Ishikawa (cell line): ENCODE data around the gene SHC2.

Experiments used
- CEBPB ChIP-seq: IDR thresholded peaks from 2 replicates; pipeline ENCODE4 v1.6.1; 2012
- CREB1 ChIP-seq: IDR thresholded peaks from 2 replicates; pipeline ENCODE4 v1.6.1; 2012; ENCODE audit warnings: low read depth
- EGR1 ChIP-seq: IDR thresholded peaks from 2 replicates; pipeline ENCODE4 v1.6.1; 2012
- EP300 ChIP-seq: IDR thresholded peaks from 2 replicates; pipeline ENCODE4 v1.6.1; 2012; ENCODE audit warnings: borderline replicate concordance
- FOXM1 ChIP-seq: IDR thresholded peaks from 2 replicates; pipeline ENCODE4 v1.6.1; 2012; ENCODE audit warnings: low read depth, borderline replicate concordance
- MAX ChIP-seq: IDR thresholded peaks from 2 replicates; pipeline ENCODE4 v1.6.1; 2012
- NFIC ChIP-seq: IDR thresholded peaks from 2 replicates; pipeline ENCODE4 v1.6.1; 2012
- RAD21 ChIP-seq: IDR thresholded peaks from 2 replicates; pipeline ENCODE4 v1.6.1; 2012; ENCODE audit warnings: low read depth
- REST ChIP-seq: IDR thresholded peaks from 2 replicates; pipeline ENCODE4 v1.6.1; 2012; ENCODE audit warnings: low read depth, mild to moderate bottlenecking
- TAF1 ChIP-seq: IDR thresholded peaks from 2 replicates; pipeline ENCODE4 v1.6.1; 2012; ENCODE audit warnings: low read depth, mild to moderate bottlenecking
- TCF12 ChIP-seq: IDR thresholded peaks from 2 replicates; pipeline ENCODE4 v1.6.1; 2012; ENCODE audit warnings: low read depth
- TEAD4 ChIP-seq: IDR thresholded peaks from 2 replicates; pipeline ENCODE4 v1.6.1; 2012
- USF1 ChIP-seq: IDR thresholded peaks from 2 replicates; pipeline ENCODE4 v1.6.1; 2012
- YY1 ChIP-seq: IDR thresholded peaks from 2 replicates; pipeline ENCODE4 v1.6.1; 2012; ENCODE audit warnings: low read depth
- ZBTB7A ChIP-seq: IDR thresholded peaks from 2 replicates; pipeline ENCODE4 v1.6.1; 2012; ENCODE audit warnings: low read depth

Gene SHC2

GRCh38 chr19:427675-428074 is 33.2 kb downstream of the SHC2 start:
- TF ChIP-seq MAX = peak; percentile 64; the same call in 1 of the 2 replicates

- no peak for TF ChIP-seq NFIC
- TF ChIP-seq REST = no peak
- no peak; the same call in 1 of the 2 replicates for TF ChIP-seq MAX
- peak; percentile 31; the same call in 1 of the 2 replicates for TF ChIP-seq ZBTB7A
Measured at GRCh38 chr19:426725-427445, 33.9 kb downstream of the SHC2 start.

- TF ChIP-seq CEBPB (no peak), MAX (no peak), RAD21 (no peak), TCF12 (no peak), TAF1 (no peak), CREB1 (no peak), USF1 (no peak), EGR1 (no peak), NFIC (no peak), TEAD4 (no peak), FOXM1 (no peak), REST (no peak), YY1 (no peak), EP300 (no peak), ZBTB7A (no peak)
Measured at GRCh38 chr19:425056-425455, 35.8 kb downstream of the SHC2 start.

- TF ChIP-seq CEBPB = no peak
- no peak for TF ChIP-seq ZBTB7A
- no peak for TF ChIP-seq TAF1
- no peak for TF ChIP-seq EGR1
- TF ChIP-seq CREB1 = no peak
- no peak for TF ChIP-seq MAX
- TF ChIP-seq USF1 = no peak
- no peak for TF ChIP-seq FOXM1
Measured at GRCh38 chr19:424546-424945, 36.3 kb downstream of the SHC2 start.

- no peak for TF ChIP-seq EGR1
- peak; percentile 16; the same call in 1 of the 2 replicates for TF ChIP-seq RAD21
- no peak for TF ChIP-seq FOXM1
Measured at GRCh38 chr19:423691-424466, 37.0 kb downstream of the SHC2 start.

- TF ChIP-seq TAF1 (no peak), USF1 (no peak)
Measured at GRCh38 chr19:422213-422916, 38.5 kb downstream of the SHC2 start.
